Islet of Langerhans (tissue), 1 donor: ENCODE measurements around the gene CNOT3.
A peak's percentile ranks its signal among the peaks of the same experiment; 100 is the strongest.

ENCODE experiments used
- FAIRE-seq: peaks from one replicate; lab custom pipeline; 2011; peaks lifted over from hg19 to GRCh38; lab: Jason Lieb, UNC

CNOT3 gene

DNA sequence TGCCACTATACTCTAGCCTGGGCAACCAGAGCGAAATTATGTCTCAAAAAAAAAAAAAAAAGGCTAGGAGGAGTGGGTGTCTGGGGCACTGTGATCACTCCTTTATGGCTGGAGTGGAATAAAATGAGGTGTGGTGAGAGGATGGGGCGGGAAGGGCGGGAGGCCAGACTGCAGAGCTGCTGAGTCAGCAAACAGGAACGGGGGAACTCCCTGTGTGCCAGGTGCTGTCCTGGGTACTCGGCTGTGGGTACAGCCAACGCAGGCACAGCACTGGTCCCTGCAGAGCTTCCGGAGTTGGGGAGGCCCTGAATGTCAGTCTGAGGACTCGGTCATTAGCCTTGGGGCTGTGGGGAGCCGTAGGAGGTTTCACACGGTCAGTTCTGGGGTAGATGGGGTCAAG is 16.3 kb upstream of the CNOT3 start:
- FAIRE-seq, result no peak

GRCh38 chr19:54123682-54124081 is 13.9 kb upstream of the CNOT3 start:
- FAIRE-seq, result no peak

- no peak for FAIRE-seq
These were observed 13.2 kb upstream of the CNOT3 start for GRCh38 chr19:54124393-54124792.

DNA sequence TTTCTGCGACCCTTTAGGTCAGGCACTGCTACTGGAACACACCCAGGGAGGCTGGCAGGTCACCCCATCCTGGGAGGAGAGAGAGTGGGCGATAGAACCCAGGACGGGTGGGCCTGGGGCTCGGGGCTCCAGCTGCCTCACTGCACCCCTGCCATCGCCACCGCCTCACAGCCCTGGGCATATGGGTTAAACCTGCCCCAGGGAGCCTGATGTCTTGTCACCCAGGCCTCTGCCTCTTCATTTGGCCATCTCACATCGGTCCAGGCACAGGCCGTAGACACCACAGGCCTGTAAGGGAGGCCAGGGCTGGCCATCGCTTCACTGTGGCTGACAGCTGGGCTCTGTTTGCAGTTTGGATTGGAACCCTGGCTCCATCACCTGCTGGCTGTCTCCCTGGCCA is 11.8 kb upstream of the CNOT3 start:
- no peak for FAIRE-seq

GRCh38 chr19:54127688-54128440 is 9.7 kb upstream of the CNOT3 start:
- no peak for FAIRE-seq

DNA sequence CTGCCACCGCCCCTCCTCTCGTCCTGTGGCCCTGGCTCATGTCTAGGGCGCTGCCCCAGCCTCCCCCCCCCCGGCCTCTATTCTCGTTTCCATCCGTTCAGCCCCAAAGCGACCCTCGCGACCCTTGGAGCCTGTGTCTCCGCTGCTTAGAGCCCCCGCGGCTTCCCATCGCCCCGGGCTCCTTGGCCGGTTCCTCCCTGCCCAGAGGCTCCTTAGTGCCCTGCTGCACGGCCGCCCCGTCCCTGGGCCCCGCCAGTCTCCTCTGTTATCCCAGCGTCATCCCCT is 9.2 kb upstream of the CNOT3 start:
- FAIRE-seq, result no peak

DNA sequence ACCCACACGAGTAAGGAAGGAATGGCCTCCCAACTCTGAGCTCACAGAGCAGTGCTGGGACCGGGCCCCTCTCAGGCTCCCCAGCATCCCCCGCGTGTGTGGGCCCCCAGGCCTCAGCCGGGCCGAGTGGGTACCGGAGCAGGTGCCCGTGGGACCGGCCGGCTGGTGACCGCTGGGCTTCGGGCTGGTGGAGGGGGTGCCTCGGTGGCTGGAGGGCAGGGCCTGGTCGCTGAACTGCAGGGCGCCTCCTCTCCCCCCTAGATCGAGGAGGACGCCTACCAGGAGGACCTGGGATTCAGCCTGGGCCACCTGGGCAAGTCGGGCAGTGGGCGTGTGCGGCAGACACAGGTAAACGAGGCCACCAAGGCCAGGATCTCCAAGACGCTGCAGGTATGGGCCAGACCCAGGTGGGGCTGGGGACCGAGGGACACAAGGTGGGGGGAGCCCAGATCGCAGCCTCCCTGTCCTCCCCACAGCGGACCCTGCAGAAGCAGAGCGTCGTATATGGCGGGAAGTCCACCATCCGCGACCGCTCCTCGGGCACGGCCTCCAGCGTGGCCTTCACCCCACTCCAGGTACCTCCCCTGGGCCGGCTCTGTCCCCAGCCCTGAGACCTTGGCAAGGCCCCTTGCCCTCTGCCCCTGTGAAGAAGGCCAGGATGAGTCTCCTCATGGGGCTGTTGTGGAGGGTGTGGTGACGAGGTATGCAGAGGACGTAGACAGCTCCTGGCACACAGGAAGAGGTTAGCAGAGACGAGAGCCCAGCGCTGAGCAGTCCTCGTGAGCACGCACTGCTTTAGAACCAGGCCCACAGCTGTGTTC is 8.6 kb upstream of the CNOT3 start:
- FAIRE-seq, result no peak

- no peak for FAIRE-seq
These were observed 8.0 kb upstream of the CNOT3 start for GRCh38 chr19:54129617-54129996.

DNA sequence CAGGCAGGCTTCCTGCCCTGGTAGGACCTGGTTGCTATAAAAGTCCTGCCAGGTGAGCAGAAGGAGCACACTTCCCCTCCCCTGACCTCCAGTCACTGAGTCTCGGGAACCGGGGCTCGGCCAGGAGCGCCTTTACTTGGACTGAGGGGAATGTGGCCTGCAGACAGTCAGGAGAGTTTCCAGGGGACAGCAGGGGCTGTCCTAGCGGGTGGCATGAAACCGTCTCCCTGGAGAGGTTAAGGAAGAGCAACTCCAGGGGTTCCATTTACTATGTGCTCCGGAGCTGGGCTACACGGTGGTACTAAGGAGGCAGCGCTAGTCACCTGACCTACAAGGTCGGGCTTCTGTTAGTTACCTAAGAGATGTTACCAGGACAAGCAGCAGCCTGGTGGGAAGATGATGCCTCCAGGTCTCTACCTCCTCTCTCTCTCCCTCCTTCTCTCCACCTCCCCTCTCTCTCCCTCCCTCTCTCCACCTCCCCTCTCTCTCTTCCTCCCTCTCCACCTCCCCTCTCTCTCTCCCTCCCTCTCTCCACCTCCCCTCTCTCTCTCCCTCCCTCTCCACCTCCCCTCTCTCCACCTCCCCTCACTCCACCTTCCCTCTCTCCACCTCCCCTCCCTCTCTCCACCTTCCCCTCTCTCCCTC is 4.1 kb upstream of the CNOT3 start:
- no peak for FAIRE-seq

- FAIRE-seq, result no peak
These were observed 3.5 kb upstream of the CNOT3 start for GRCh38 chr19:54133957-54134590.

- FAIRE-seq, result no peak
These were observed 1.3 kb upstream of the CNOT3 start for GRCh38 chr19:54136086-54136863.

- peak; percentile 99 for FAIRE-seq
These were observed 481 bp upstream of the CNOT3 start for GRCh38 chr19:54136864-54137698.

DNA sequence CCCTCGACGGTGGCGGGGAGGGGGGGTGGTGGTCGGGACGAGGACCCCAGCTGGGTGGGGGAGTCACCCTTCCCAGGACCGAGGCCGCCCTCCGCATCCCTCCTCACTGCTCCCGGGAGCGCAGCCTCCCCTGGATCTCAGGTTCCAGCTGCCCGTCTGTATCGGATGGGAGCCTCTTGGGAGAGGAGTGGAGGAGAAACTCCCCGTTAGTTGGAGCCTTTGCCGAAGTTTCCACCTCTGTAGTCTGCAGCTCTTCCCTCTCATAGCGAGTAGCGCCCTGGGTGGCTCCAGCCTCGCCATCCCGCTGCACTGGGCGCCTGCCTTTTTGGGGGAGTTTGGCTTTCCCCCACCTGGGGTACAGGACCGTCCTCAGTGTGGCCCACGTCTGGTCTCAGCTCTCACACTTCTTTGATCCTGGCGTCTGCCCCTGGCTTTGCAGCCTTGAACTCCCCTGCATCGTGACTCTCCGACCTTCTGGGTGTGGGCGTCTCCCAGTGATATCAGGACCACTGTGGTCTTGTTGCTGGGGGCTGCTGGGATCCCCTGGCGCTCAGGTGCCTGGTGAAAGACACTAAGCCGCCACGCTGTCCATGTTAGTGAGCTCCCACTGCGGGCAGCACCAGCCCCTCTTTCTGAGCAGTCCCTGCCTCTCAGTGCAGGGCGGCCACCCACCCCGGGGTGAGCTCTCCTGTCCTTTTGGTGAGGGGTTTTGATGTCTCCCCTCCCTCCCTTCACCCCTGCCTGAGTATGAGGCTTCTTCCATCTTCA is 1.1 kb downstream of the CNOT3 start:
- FAIRE-seq, result no peak

DNA sequence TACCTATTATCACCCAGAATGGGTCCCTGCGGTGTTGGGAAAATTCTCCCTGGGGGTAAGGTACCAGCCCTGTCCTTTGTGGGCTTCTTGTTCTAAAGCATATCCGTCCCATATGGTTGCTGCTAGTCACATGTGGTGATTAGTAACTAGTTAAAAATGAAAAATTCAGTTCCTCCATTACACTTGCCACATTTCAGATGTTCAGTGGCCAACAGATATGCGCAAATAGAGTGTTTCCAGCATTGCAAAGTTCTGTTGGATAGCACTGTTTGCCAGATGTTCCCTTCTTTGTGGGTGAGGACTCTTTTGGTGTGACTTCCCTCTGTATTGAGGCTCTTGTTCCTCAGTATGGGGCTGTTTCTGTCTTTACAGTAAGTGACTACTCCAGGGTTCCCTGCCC is 3.8 kb downstream of the CNOT3 start:
- no peak for FAIRE-seq

DNA sequence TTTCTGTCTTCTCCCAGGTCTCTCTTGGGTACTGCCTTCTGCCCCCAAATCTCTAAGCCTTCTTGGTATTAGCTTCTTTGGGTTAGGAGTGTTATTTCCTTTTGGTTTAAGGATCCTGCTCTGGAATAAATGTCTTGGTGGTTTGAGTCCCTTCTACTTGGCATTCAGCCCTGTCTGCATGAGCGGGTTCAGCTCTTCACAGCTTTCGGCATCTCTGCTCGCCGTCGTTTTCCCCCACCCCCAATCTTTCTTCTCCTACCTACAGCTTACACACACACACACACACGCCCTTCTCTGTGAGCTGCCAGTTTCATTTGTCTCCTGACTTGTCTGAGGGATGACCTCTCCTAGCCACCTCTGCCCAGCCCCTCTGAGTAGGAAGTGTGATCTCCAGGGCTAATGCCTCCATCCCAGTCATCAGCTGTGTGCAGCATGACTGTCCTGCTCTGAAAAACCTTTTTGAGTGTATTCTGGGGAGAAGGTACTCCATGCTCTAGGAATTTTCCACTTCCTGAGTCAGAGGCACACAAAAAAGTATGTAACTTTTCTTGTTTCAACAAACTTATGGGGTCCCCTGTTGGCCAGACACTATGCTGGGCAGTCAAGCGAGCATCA is 4.7 kb downstream of the CNOT3 start:
- FAIRE-seq, result no peak

GRCh38 chr19:54145541-54146158 is 8.1 kb downstream of the CNOT3 start:
- no peak for FAIRE-seq

GRCh38 chr19:54147676-54148075 is 10.1 kb downstream of the CNOT3 start:
- FAIRE-seq, result no peak

DNA sequence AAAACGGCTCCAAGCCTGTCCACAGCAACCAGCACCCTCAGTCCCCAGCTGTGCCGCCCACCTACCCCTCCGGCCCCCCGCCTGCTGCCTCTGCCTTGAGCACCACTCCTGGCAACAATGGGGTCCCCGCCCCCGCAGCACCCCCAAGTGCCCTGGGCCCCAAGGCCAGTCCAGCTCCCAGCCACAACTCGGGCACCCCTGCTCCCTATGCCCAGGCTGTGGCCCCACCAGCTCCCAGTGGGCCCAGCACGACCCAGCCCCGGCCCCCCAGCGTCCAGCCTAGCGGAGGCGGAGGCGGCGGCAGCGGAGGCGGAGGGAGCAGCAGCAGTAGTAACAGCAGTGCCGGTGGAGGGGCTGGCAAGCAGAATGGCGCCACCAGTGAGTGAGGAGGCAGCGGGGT is 10.6 kb downstream of the CNOT3 start:
- no peak for FAIRE-seq

DNA sequence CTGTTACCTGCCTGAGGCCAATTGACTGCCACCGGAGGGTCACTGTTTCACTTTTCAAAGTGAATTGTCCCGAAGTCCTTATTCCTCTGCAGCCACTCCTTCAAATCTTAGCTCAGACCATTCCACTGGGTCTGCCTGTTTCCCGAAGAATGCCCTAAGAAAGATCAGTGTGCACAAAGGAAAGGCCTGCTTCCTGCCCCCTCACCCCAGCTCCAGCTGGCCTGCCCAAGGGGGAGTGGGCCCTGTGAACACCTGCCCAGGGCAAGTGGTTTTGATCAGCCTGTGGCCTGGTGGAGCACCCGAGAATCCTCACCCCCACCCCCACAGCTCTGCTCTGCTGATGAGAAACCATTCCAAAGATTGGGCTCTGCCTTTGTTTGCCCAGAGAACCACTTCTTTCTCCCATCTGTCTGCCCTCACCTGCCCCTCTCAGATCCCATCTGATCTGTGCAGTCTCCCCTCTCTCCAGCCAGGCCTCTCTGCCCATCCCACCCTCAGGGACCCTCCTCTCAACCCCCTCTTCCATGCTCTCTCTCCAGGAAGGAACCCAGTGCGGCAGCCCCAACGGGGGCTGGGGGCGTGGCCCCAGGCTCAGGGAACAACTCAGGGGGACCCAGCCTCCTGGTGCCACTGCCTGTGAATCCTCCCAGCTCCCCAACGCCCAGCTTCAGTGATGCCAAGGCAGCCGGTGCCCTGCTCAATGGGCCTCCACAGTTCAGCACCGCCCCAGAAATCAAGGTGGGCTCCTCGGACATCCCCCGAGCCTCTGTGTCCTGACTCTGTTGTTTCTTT is 11.7 kb downstream of the CNOT3 start:
- no peak for FAIRE-seq
